ENCODE data around the gene GNG2. TPM values are rescaled to one million over a fixed set of nuclear protein-coding genes. Genes with fewer than 3 reads are reported as not detected.
"Not testable (repeated sequence)": the region's sequence is repeated elsewhere in the genome, so short reads cannot be mapped to it uniquely, and the experiment has no call there.

GNG2 gene
- total RNA-seq, 2 donors from 2014 or later, result 6.2 to 6.6 TPM

GRCh38 chr14:51895375-51895774 is 35.0 kb downstream of the GNG2 start:
- Histone ChIP-seq H3K27me3 (no peaks in the 10 kb centered on the region), H3K27ac (no peak overlapping the region), H3K4me3 (no peak overlapping the region), H3K4me1 (no peaks in the 10 kb centered on the region), H3K36me3 (replicated peaks in 1 of 2; ENCODE audit: insufficient read depth in 1 of 2, low read depth in 2 of 2) (no peaks in the 10 kb centered on the region), H3K9me3 (no peaks in the 10 kb centered on the region)
- ATAC-seq (no peak), DNase-seq (no peak)
- intact Hi-C loops (cut with DNase I), result no loop called here
- no peak for TF ChIP-seq CTCF (IDR thresholded peaks at IDR 0.05)
- no peak for TF ChIP-seq POLR2A (IDR thresholded peaks at IDR 0.05)

GRCh38 chr14:51897791-51898355 is 37.5 kb downstream of the GNG2 start:
- Histone ChIP-seq H3K9me3 (no peaks in the 10 kb centered on the region), H3K27me3 (no peaks in the 10 kb centered on the region), H3K36me3 (replicated peaks in 1 of 2; ENCODE audit: insufficient read depth in 1 of 2, low read depth in 2 of 2) (no peaks in the 10 kb centered on the region), H3K27ac (no peak overlapping the region), H3K4me1 (no peaks in the 10 kb centered on the region), H3K4me3 (no peak overlapping the region)
- intact Hi-C loops (cut with DNase I), result no loop called here
- WGBS, 2 donors, result 75 to 100% methylated on average over 1 of the region's 1 CpG
- TF ChIP-seq CTCF (IDR thresholded peaks at IDR 0.05), result no peak
- no peak for TF ChIP-seq POLR2A (IDR thresholded peaks at IDR 0.05)
- no peak for ATAC-seq
- no peak for DNase-seq

- Histone ChIP-seq H3K27ac (no peak overlapping the region), H3K4me3 (no peak overlapping the region), H3K4me1 (no peaks in the 10 kb centered on the region), H3K27me3 (no peaks in the 10 kb centered on the region), H3K36me3 (replicated peaks in 1 of 2; ENCODE audit: insufficient read depth in 1 of 2, low read depth in 2 of 2) (no peaks in the 10 kb centered on the region), H3K9me3 (no peaks in the 10 kb centered on the region)
- WGBS, 2 donors, result 70 to 91% methylated on average over 5 of the region's 5 CpGs
- TF ChIP-seq CTCF (IDR thresholded peaks at IDR 0.05) (no peak), POLR2A (IDR thresholded peaks at IDR 0.05) (no peak)
- DNase-seq (no peak), ATAC-seq (no peak)
- intact Hi-C loops (cut with DNase I), result no loop called here
Measured at GRCh38 chr14:51901475-51902024, 41.1 kb downstream of the GNG2 start.

- H3K9me3 ChIP-seq; H3K36me3 ChIP-seq (replicated peaks in 1 of 2; ENCODE audit: insufficient read depth in 1 of 2, low read depth in 2 of 2); H3K4me1 ChIP-seq; H3K4me3 ChIP-seq; H3K27me3 ChIP-seq; intact Hi-C loops (cut with DNase I); H3K27ac ChIP-seq: not testable (repeated sequence)
- DNase-seq (peak in 1 of 4 donors; percentile 18), ATAC-seq (peak; percentile 40)
- 28 to 60% methylated on average over 6 of the region's 6 CpGs for WGBS, 2 donors
Measured at GRCh38 chr14:51905656-51906121, 45.3 kb downstream of the GNG2 start.

GRCh38 chr14:51908086-51908485 is 47.7 kb downstream of the GNG2 start:
- intact Hi-C loops (cut with DNase I), result no loop called here
- no peaks in the 10 kb centered on the region for H3K4me1 ChIP-seq
- TF ChIP-seq POLR2A (IDR thresholded peaks at IDR 0.05) (no peak), CTCF (IDR thresholded peaks at IDR 0.05) (no peak)
- no peaks in the 10 kb centered on the region for H3K9me3 ChIP-seq
- no peaks in the 10 kb centered on the region for H3K27me3 ChIP-seq
- 73 to 87% methylated on average over 3 of the region's 3 CpGs for WGBS, 2 donors
- H3K36me3 ChIP-seq (replicated peaks in 1 of 2; ENCODE audit: insufficient read depth in 1 of 2, low read depth in 2 of 2), result no peaks in the 10 kb centered on the region
- ATAC-seq (no peak), DNase-seq (no peak)
- no peak overlapping the region for H3K4me3 ChIP-seq
- no peak overlapping the region for H3K27ac ChIP-seq

All from body of pancreas (tissue), 4 donors.